Esophagus (tissue), 2 donors: Measurements from ENCODE around the gene C1QTNF1. TPM values are rescaled to one million over a fixed set of nuclear protein-coding genes. Genes with fewer than 3 reads are reported as not detected.

ENCODE experiments used
- H3K27ac ChIP-seq, 2 donors: one replicate each; pipeline ENCODE4 v1.5.1; 2013; ENCODE audit warnings: low read depth in 2 of 2, mild to moderate bottlenecking in 2 of 2, inconsistent platforms in 1 of 2, low read length in 1 of 2, moderate library complexity in 1 of 2
- H3K27me3 ChIP-seq, 2 donors: one replicate each; pipeline ENCODE4 v1.6.1; 2013; ENCODE audit warnings: low read length in 2 of 2, control low read depth in 1 of 2, mild to moderate bottlenecking in 1 of 2; ENCODE audit not compliant: insufficient read depth in 2 of 2, control insufficient read depth in 1 of 2
- H3K36me3 ChIP-seq, 2 donors: one replicate each; pipeline ENCODE4 v1.6.1; 2013; ENCODE audit warnings: low read length in 1 of 2; ENCODE audit not compliant: control insufficient read depth in 2 of 2, insufficient read depth in 2 of 2
- H3K4me1 ChIP-seq, 2 donors: one replicate each; pipeline ENCODE4 v1.6.1; 2013; ENCODE audit warnings: low read length in 1 of 2; ENCODE audit not compliant: control insufficient read depth in 2 of 2, insufficient read depth in 2 of 2
- H3K4me3 ChIP-seq, 2 donors: one replicate each; pipeline ENCODE4 v1.5.1; 2013; ENCODE audit warnings: low read length in 2 of 2, mild to moderate bottlenecking in 2 of 2, low read depth in 1 of 2, moderate library complexity in 1 of 2
- H3K9me3 ChIP-seq, 2 donors: one replicate each; pipeline ENCODE4 v1.6.1; 2013; ENCODE audit warnings: mild to moderate bottlenecking in 2 of 2, low read depth in 1 of 2, low read length in 1 of 2, moderate library complexity in 1 of 2; ENCODE audit not compliant: control insufficient read depth in 2 of 2, insufficient read depth in 1 of 2
- WGBS, 2 donors: extraction: QIAGEN DNeasy Blood & Tissue Kit; methylation state at CpG; one replicate each; pipeline ENCODE4 v1.1.7; 2013; 5-methylcytosine and 5-hydroxymethylcytosine counted together
- polyA plus RNA-seq, 2 donors: library from polyadenylated mRNA; stranded (reverse); fragments of 200-250 nt; gene quantifications; one replicate each; pipeline ENCODE4 v1.2.3, GENCODE V29; 2013
- donor health status: healthy with polysubstance abuse.
- donor health status: Bipolar disorder and iron deficiency.

The C1QTNF1 gene
- polyA plus RNA-seq, 2 donors = 6.0 to 7.2 TPM

- Histone ChIP-seq H3K27ac (no peak overlapping the region), H3K27me3 (no peaks in the 10 kb centered on the region), H3K9me3 (no peaks in the 10 kb centered on the region), H3K36me3 (no peaks in the 10 kb centered on the region), H3K4me1 (peaks cover 0 to 6% of the 10 kb centered on the region in 2 donors), H3K4me3 (no peak overlapping the region)
- WGBS, 2 donors = 92 to 93% methylated on average over 8 of the region's 8 CpGs
Measured at GRCh38 chr17:79039171-79039570, 15.2 kb downstream of the C1QTNF1 start.

- Histone ChIP-seq H3K27ac (no peak overlapping the region), H3K4me1 (peaks cover 0 to 5% of the 10 kb centered on the region in 2 donors), H3K9me3 (no peaks in the 10 kb centered on the region), H3K27me3 (no peaks in the 10 kb centered on the region), H3K36me3 (no peaks in the 10 kb centered on the region), H3K4me3 (no peak overlapping the region)
- WGBS, 2 donors = 90 to 91% methylated on average over 6 of the region's 6 CpGs
Measured at GRCh38 chr17:79039886-79040285, 15.9 kb downstream of the C1QTNF1 start.

GRCh38 chr17:79041041-79041570 is 17.1 kb downstream of the C1QTNF1 start:
- Histone ChIP-seq H3K9me3 (no peaks in the 10 kb centered on the region), H3K4me3 (no peak overlapping the region), H3K27me3 (no peaks in the 10 kb centered on the region), H3K27ac (no peak overlapping the region), H3K36me3 (no peaks in the 10 kb centered on the region), H3K4me1 (peaks cover 0 to 3% of the 10 kb centered on the region in 2 donors)
- WGBS, 2 donors = 92 to 94% methylated on average over 13 of the region's 13 CpGs

GRCh38 chr17:79041723-79042420 is 17.9 kb downstream of the C1QTNF1 start:
- Histone ChIP-seq H3K27ac (no peak overlapping the region), H3K9me3 (no peaks in the 10 kb centered on the region), H3K4me3 (no peak overlapping the region), H3K27me3 (no peaks in the 10 kb centered on the region), H3K36me3 (no peaks in the 10 kb centered on the region), H3K4me1 (peaks cover 0 to 3% of the 10 kb centered on the region in 2 donors)
- WGBS, 2 donors = 83% methylated on average over 29 of the region's 29 CpGs

- WGBS, 2 donors = 64% methylated on average over 13 of the region's 13 CpGs
- H3K36me3 ChIP-seq = no peaks in the 10 kb centered on the region
- no peak overlapping the region for H3K27ac ChIP-seq
- H3K27me3 ChIP-seq = no peaks in the 10 kb centered on the region
- H3K4me3 ChIP-seq = no peak overlapping the region
- H3K9me3 ChIP-seq = no peaks in the 10 kb centered on the region
- peaks cover 0 to 3% of the 10 kb centered on the region in 2 donors for H3K4me1 ChIP-seq
Measured at GRCh38 chr17:79042421-79043190, 18.6 kb downstream of the C1QTNF1 start.

- no peaks in the 10 kb centered on the region for H3K27me3 ChIP-seq
- H3K9me3 ChIP-seq = no peaks in the 10 kb centered on the region
- no peaks in the 10 kb centered on the region for H3K36me3 ChIP-seq
- H3K27ac ChIP-seq = no peak overlapping the region
- H3K4me3 ChIP-seq = no peak overlapping the region
- WGBS, 2 donors = 85 to 90% methylated on average over 10 of the region's 10 CpGs
- peaks cover 0 to 1% of the 10 kb centered on the region in 2 donors for H3K4me1 ChIP-seq
Measured at GRCh38 chr17:79043191-79043930, 19.4 kb downstream of the C1QTNF1 start.

- Histone ChIP-seq H3K4me1 (no peaks in the 10 kb centered on the region), H3K27me3 (no peaks in the 10 kb centered on the region), H3K36me3 (no peaks in the 10 kb centered on the region), H3K4me3 (no peak overlapping the region), H3K27ac (no peak overlapping the region), H3K9me3 (no peaks in the 10 kb centered on the region)
- 71 to 76% methylated on average over 12 of the region's 12 CpGs for WGBS, 2 donors
Measured at GRCh38 chr17:79043931-79044320, 20.0 kb downstream of the C1QTNF1 start.

GRCh38 chr17:79044462-79044861 is 20.5 kb downstream of the C1QTNF1 start:
- Histone ChIP-seq H3K27me3 (no peaks in the 10 kb centered on the region), H3K9me3 (no peaks in the 10 kb centered on the region), H3K27ac (no peak overlapping the region), H3K4me1 (no peaks in the 10 kb centered on the region), H3K4me3 (no peak overlapping the region), H3K36me3 (no peaks in the 10 kb centered on the region)
- 93 to 94% methylated on average over 11 of the region's 11 CpGs for WGBS, 2 donors

- Histone ChIP-seq H3K4me3 (no peak overlapping the region), H3K36me3 (no peaks in the 10 kb centered on the region), H3K4me1 (no peaks in the 10 kb centered on the region), H3K27ac (no peak overlapping the region), H3K9me3 (no peaks in the 10 kb centered on the region), H3K27me3 (no peaks in the 10 kb centered on the region)
- WGBS, 2 donors = 75% methylated on average over 15 of the region's 15 CpGs
Measured at GRCh38 chr17:79045001-79045729, 21.2 kb downstream of the C1QTNF1 start.
